DMS79 (cell line): ENCODE data around the gene TRIO.

Experiments
- DNase-seq: peaks from one replicate; lab custom pipeline; 2025; lab: John Stamatoyannopoulos, UW

Gene TRIO

GRCh38 chr5:14557791-14558415 is 414.8 kb downstream of the TRIO start:
- DNase-seq, result no peak
